Activated CD8-positive, alpha-beta memory T cell treated with anti-CD3 and anti-CD28 coated beads, Interleukin-2, amount 50 U/mL, for 24 hours (primary cell): ENCODE data around the gene TMEM165.

Experiments
- DNase-seq: peaks from one replicate; pipeline ENCODE4 v3.0.0-alpha.2; 2020; ENCODE audit errors: extremely low read depth

Gene TMEM165

DNA sequence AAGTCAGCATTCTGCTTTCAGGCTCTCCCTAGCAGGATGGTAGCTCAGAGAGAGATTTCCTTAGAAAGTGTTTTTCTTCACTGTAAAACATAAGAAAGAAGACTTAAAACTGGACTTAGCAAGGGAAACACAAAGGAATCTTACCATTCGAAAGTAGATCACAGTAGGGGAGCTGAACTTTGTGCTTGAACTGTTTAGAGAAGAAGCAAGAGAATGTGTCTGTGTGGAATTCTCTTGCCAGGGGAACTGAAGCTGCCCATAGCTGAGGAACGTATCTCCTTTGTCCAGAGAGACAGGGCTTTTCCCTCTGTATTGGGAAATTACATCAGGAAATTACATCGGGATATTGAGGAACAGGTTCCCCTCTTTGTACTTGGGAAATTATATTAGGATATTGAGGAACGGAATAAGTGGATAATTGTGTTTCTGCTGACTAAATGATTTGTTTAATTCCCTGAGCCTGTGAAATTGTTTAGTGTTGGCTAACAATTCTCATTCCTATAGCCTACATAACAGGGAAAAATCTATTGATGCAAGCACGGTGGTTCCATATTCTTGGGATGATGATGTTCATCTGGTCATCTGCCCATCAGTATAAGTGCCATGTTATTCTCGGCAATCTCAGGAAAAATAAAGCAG is 28.6 kb upstream of the TMEM165 start:
- DNase-seq: no peak

DNA sequence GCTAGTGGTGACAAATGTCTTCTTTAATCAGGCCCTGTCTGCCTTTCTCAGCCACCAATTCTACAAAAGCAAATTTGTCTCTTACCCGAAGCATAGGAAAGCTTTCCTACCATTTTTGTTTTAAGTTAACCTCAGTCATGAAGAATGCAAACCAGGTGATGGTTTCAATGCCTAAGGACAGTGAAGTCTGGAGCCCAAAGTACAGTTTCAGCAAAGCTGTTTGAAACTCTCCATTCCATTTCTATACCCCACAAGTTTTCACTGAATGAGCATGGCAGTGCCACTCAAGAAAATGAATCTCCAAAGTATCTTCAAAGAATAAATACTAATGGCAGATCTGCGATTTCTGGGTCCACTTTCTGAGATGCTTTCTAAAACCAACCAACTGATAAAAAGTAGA is 25.8 kb upstream of the TMEM165 start:
- no peak for DNase-seq

DNA sequence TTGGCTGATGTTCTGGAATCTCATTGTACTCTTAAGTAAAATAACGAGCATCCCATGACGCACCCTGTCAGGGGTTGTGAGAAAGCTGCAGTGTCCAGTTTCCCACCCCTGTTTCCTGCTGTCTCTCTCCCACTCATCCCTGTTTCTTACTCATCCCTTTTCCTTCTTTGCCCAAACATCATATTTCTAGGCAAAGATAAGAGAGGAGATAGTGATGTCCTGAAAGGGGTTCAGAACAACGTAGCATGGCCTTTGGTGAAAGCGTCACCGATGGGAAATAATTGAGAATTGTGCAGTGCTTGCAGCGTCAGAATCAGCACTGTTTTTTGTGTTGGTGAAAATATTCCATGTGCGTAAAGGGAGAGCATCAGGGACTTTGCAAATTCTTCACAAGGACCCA is 23.5 kb upstream of the TMEM165 start:
- no peak for DNase-seq

DNA sequence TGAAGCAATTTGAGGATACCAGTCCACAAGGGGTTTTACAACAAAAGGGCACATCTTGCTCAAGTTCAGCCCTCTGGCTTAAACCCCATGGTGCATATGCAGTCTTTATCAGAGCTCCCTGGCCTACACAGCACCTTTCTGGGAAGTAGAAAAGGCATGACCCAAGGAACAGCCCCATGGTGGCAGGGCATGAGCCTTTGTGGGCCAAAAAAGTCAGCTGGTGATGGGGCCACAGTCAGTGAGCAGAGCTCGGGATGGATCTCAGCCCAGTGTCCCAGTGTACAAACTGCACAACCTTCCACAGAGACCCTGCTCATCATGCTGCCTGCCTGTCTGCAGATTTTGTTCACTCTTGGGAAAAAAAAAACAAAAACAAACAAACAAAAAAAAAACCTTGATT is 22.3 kb upstream of the TMEM165 start:
- no peak for DNase-seq

DNA sequence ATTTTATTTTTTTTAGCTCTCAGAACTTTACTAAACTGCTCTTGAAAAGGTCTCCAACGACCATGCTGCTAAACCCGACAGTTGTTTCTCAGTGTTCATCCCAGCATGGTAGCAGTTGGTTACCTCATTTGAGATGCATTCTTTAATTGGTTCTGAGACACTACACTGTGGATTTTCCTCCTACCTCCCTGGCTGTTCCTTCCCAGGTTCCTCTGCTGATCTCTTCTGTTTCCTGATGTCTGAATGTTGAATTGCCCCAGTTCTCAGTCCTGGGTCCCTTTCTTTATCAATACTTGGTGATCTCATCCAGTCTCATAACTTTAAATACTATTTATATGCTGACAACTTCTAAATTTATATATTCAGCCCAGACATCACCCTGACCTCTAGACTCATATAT is 19.1 kb upstream of the TMEM165 start:
- no peak for DNase-seq

DNA sequence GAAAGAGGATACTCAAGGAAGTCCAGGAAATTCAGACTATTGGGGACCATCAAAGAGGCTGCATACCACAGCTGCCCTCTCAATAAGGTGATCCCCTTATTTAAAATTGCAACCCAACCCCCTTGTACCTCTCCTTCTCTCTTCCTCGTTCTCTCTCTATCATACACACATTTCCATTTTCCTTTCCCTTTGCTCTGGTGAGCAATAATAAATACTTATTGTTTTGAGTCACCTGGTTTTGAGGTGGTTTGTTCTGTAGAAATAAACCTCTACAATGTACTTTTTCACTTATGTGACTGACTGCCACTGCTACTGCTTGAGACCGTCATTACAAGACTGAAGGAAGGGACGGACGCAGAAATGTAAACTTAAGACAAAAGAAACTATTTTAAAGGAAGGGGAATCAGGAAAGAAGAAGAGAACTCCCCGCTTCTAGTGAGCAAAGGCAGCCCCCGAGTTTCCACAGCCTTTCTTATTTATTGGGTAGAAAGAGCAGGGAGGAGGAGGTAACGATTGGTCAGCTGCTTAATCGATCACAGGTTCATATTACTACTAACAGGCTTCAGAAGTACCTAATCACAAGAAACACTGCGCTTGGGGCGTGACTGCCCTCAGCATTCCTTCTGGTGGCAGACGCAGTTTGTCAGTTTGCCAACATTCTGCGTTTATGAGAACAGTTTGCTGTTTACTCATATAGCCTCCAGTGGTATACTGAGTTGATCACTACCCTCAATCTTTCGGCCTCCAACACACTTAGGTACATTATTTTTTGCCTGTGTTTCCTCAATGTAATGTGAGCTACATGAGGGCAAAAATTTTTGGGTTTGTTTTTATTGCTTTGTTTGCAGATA is 16.9 kb upstream of the TMEM165 start:
- no peak for DNase-seq

DNA sequence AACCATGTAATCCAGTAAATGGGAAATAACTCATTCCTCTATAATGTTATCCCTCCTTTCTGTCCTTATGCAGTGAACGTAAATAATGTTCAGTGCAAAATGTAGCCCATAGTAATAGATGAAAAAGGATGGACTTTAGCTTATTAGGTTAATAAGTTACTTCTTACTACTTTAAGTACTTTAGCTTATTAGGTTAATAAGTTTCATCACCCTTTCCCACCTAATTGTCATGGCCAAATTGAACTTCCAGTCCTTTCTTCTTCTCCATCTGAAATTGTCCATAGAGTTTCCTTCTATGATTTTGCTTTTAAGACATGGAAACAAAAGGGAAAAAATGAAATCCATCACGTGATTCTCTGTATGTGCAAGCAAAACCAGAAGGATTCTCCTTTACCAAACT is 15.2 kb upstream of the TMEM165 start:
- no peak for DNase-seq

DNA sequence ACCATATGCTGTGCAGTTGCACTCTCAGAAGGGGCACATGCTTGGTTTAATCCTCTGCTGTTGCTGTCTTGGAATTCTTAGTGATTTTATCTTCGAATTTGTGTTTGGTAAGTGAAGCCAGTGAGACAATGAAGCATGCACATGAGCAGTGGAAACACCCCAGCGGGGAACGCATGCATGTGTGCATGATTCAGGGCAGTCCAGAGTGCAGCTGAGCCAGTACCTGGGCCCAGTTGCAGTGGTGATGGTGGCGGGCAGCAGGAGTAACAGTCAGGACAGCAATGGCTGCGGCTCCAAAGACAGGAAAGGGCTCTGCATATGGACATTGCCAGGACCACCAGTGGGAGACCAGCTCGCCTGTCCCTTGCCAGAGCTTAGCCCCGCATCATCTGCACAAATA is 14.3 kb upstream of the TMEM165 start:
- no peak for DNase-seq

DNA sequence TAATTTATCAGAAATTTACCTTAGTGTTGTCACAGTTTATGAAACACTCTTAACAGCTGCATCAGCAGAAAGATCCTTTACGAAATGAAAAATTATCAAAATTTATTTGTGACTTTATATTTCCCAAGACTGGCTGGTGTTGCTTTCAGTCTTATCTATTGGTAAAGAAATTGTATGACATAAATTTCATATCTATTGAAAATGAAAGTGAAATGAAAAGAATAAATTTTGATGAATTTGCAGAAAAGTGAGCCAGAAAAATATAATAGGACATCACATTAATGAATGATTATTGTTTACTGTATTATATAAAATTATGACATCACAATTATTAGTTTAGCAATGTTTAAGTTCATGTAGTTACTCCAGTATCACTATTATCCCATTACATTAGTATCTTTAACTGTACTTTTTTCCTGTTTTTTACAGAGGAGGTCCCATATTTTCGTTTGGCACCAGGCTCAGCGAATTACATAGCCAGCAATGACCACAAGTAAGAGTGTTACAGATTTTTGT is 13.2 kb upstream of the TMEM165 start:
- DNase-seq: no peak

DNA sequence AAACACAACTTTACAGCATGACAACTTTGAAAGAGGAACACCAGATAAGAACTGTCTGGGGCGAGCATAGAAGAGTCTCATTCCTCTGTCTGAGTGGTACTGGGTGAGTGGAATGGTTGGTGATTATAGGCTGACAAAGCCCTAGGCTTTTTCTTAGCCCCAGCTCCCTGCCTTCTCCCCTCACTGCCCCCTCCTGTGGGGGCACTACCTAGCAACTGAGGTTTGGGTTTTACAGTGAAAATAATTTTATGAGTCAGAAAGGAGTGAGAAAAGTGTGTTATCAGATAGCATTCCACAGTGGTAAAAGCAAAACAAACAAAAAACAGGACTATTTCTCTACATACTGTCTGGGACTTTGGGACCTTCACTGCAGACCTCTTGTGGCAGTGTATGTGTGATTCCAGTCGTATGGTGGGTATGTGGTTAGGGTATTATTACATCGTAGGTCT is 10.5 kb upstream of the TMEM165 start:
- no peak for DNase-seq

DNA sequence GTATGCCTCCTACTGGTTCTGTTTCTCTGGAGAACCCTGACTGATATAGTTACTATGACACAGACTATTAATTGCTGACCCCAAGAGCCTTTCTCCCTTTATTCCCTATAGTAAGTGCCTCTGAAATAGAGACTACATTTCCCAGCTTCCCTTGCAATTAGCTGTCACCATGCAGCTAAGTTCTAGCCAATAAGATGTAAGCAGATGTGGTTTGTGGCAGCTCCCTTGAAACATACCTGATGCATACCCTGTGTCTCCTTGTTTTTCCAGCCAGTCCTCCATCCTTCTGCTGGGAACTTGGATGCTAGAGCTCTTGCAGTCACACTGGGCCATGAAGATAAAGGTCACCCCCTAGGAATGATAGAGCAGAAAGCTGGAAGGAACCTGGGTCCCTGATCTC is 9.7 kb upstream of the TMEM165 start:
- no peak for DNase-seq

DNA sequence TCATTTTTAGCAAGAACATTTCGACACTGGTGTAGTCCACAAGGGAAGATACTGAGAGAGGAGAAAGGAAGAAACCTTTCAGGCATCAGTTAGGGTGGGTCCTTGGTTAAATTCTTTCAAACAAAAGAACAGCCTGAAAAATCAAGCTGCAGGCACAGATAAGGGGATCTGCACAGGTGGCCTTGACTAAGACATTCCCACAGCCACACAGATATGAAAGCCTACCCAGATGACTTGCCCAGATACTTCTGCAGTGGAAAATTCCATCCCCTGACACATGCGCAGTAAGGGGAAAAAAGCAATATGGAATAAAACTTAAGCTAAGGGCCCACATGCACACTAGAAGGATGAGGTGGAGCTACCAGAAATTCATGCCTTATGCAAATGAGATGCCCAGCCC is 8.9 kb upstream of the TMEM165 start:
- no peak for DNase-seq

DNA sequence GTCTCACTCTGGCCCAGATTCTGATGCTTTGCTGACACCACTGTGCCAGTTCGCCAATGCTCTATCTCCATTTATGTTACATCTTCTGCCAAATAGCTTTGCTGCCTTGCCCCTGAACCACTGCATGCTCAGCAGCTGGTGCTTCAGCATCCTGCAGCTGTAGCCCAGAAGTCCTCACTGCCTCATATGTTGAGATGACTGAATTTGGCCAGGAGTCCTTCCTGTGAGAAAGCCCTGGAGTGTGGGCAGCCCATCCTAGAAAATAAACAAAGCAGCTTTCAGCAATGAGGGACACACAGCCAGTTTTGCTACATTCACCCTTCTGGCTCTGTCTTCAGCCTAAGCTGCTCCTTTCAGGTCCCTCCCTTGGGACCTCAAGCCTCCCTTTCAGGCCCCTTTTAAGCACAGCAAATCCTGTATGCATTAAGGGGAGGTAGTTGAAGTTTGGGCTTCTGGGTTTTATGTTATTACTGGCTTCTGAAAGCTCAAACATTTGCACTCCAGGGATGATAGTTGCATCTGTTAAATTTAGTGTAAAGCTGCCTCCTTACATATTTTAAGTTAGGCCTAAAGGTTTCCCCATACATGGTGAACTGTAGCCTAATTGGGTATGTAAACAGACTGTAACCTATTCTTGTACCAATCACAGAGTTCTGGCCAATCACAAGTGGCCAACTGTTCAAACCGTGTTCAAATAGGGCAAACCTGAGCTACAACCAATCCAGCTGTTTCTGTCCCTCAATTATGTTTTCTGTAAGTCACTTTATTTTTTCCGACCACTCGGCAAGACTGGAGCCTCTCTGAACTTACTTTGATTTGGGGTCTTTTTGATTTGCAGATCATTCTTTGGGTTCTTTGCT is 2.1 kb upstream of the TMEM165 start:
- no peak for DNase-seq

DNA sequence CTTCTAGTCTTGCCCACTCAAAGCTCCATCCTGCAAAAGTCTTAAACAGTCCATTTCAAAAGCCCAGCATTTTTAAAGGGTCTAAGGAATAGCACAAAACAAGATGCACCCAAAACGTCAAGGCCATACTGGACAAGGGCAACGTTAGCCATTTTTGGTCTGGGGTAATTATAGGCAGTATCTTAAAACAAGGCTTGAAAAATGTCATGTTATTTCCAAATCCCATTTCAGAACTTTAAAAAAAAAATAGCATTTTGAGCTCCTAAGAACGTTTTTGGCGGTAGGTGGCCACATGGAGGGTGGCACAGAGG is 584 bp upstream of the TMEM165 start:
- no peak for DNase-seq

DNA sequence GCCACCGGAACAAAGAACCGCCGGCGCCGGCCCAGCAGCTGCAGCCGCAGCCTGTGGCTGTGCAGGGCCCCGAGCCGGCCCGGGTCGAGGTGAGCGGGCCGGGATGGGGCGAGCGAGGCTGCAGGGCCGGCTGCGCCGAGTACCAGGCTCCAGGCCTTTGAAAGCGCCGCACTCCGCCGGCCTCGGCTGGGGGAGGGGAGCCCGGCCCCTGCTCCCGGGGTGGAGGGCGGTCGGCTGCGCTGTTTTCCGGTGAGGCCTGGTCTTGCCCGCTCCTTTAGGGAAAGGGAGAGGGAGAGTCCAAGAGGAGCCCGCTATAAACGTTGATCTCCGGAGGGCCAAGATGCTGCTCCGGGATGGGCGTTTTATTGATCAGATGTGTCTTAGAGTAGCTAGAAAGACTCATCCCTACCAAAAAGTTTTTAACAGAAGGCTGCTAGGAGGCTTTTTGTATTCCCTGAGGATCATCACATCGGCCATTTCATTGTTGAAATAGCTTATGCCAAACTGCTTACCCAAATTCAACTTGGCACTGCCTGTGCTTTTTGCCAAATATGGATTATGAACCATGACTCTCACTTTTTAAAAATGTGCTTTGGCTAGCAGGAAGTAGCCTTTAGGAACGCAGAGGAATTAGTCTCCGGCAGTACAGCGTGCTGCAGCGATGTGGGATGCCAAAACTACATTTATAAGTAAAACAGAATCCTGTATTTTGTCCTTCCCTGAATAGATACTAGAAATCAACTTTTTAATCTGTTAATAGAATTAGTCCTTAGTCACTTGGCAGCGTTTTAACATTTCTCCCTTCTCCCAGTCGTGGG is 760 bp downstream of the TMEM165 start:
- no peak for DNase-seq

DNA sequence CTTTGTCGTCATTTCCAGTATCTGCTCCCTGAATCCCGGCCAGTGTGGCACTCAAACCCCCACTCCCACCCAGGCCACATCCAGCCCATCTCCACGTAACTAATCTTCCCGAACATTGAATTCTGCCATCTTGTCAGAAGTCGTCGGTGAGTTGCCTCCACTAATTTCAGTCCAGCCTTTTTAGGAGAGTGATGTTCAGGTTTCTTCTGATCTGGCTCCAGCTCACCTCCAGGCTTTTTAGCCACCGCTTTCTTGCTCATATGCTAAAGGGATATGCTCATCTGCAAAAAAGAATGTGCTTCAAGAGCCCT is 1.3 kb downstream of the TMEM165 start:
- no peak for DNase-seq

DNA sequence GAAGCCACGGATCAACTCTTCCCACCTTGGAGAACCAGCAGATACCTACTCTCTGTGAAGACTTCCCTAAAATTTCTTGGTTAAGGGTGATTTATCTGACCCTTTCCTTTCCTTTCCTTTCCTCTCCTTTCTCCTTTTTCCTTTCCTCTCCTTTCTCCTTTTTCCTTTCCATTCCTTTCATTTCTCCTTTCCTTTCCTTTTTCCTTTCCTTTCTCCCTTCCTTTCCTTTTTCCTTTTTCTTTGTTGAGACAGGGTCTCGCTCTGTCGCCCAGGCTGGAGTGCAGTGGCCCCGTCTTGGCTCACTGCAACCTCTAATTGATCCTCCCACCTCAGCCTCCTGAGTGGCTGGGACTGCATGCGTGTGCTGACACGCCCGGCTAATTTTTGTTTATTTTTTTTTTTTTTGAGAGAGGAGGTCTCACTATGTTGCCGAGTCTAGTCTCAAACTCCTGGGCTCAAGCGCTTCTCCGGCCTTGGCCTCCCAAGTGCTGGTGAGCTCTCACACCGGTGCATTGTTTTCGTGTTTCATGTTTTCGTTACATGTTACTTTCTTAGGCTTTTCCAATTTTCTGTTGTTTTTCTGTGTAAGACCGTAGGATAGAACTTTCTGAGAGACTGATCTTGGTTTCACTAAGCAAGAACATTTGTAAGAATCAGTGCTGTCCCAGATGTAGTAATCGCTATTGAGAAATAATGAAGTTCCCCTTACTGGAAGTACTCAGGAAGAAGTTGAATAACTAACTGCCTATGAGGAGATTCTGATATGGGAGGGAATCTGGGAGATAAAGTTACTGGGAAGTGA is 2.0 kb downstream of the TMEM165 start:
- DNase-seq: no peak

DNA sequence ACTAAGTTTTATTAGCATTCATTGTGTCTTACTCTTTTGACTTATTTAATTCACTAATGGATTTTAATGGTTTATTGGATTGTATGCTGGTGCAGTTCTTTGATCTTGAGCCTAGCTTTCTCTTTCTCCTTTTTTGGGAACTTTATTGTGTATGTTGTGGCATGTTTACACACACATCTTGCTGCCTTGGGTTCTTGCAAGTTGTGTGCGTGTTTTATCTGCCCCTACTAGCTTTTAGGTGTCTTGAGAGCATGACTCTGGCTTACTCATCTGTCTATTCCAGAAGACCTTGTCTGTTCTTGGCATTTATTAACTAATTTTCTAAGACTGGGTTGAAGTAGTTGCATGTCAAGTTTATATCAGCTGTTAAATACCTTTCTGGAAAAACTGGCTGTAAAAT is 2.7 kb downstream of the TMEM165 start:
- DNase-seq: no peak

DNA sequence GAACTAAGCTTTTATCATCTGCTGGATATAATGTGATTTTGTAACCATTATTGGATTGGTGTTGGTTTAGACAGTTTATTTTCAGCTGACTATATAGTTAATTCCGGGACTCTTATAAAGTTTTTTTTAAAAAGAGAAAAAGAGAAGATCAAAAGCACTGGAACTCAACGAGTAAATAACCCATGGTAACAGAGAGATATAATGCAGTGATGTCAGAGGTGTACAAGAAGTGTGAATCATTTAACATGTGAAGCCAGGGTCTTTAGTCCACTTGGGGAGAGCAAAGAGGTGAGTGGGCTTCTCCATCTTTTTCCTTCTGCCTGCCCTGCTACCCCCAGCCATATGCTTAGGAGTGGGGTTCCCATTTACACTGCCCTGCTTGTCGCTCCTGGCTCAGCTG is 3.2 kb downstream of the TMEM165 start:
- DNase-seq: no peak

DNA sequence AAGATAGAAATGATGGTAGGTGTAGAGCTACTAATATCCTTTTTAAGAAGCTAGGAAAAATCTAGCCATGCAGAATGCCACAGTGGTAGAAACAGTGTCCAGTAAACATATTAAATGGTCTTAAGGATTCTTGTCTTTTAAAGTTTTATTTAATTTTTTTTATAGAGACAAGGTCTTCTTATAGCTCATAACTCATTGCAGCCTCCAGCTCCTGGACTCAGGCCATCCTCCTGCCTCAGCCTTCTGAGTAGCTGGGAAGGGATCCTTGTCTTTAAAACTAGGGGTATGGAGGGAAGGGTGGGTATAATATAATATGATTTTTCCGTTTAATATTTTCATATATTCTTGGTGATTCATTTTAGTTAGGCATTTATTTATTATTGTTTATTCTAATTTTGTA is 3.8 kb downstream of the TMEM165 start:
- DNase-seq: no peak

DNA sequence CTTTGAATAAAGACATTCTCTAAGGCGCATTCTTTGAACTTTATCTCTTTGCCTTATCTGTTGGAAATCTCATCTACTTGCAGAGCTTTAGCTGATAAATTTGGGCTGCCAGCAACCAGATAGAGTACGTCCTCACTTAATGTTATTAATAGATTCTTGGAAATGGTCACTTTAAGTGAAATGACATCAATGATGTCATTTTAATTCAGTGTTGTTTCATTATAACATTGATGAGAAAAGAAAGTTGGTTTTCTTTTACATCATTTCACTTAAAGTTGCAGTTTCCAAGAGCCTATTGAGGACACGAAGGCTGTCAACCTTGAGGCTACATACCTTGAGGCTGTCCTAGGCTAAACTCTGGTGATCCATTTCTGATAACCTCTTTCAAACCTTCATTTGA is 9.3 kb downstream of the TMEM165 start:
- DNase-seq: no peak
